Omental fat pad (tissue), 4 donors: ENCODE results near the gene CHD1. TPM values are rescaled to one million over a fixed set of nuclear protein-coding genes. Genes with fewer than 3 reads are reported as not detected.
"Not testable (repeated sequence)": the region's sequence is repeated elsewhere in the genome, so short reads cannot be mapped to it uniquely, and the experiment has no call there.

Experiments
- ATAC-seq: fragments of 150-250 bp; one replicate; pipeline ENCODE4 v1.9.1; 2016; ENCODE audit warnings: mild to moderate bottlenecking, moderate library complexity; ENCODE audit not compliant: low FRiP score
- DNase-seq: peaks from one replicate; pipeline ENCODE4 v3.0.0-alpha.2; 2019; ENCODE audit warnings: low spot score
- total RNA-seq, 4 donors: library from RNA; depleted of rRNA; stranded (reverse); fragments of >200 nt; gene quantifications; one replicate each; pipeline ENCODE4 v1.1.0, GENCODE V29; 2016
- TF ChIP-seq, protein P1 (sequence below), 3 donors: fragments of 450-650 bp; IDR thresholded peaks; one replicate each; pipeline ENCODE4 v1.5.1; 2016 to 2017; ENCODE audit warnings: antibody characterized with exemption in 3 of 3, mild to moderate bottlenecking in 3 of 3, moderate library complexity in 2 of 3

Gene CHD1
- total RNA-seq, 4 donors from 2014 or later, result 44.9 to 194 (median 96.7) TPM

DNA sequence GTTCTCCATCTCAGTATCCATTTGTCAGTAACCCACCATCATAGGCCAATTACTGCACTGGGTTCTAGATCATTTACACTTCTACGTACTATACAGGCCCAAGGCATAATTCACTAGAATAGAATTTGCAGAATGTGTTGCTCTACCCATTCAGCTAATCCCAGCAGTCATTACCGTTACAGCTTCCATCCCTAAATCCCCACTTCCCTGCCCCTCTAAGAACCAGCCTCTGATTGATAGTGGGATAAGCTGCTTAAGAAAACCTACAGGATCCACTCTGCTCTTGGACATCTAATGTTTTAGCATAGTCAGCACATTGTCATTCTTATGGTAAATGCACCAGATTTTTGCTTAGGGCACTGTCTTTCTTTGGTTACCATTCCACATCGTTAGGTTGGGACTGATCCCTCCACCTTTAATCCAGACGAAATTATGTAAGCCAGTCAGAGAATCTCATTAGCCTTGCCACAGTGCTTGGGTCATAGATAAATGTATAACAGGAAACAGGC, 39.3 kb upstream of the CHD1 start:
- ATAC-seq (no peak), DNase-seq (no peak)
- TF ChIP-seq, protein P1, sequence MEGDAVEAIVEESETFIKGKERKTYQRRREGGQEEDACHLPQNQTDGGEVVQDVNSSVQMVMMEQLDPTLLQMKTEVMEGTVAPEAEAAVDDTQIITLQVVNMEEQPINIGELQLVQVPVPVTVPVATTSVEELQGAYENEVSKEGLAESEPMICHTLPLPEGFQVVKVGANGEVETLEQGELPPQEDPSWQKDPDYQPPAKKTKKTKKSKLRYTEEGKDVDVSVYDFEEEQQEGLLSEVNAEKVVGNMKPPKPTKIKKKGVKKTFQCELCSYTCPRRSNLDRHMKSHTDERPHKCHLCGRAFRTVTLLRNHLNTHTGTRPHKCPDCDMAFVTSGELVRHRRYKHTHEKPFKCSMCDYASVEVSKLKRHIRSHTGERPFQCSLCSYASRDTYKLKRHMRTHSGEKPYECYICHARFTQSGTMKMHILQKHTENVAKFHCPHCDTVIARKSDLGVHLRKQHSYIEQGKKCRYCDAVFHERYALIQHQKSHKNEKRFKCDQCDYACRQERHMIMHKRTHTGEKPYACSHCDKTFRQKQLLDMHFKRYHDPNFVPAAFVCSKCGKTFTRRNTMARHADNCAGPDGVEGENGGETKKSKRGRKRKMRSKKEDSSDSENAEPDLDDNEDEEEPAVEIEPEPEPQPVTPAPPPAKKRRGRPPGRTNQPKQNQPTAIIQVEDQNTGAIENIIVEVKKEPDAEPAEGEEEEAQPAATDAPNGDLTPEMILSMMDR (IDR thresholded peaks at IDR 0.05), result no peak

- DNase-seq, result no peak
- TF ChIP-seq, protein P1 (IDR thresholded peaks at IDR 0.05), result no peak
- ATAC-seq, result no peak
Observed at GRCh38 chr5:98965226-98965625, 36.4 kb upstream of the CHD1 start.

GRCh38 chr5:98964621-98965020, 35.8 kb upstream of the CHD1 start:
- no peak for ATAC-seq
- DNase-seq, result no peak
- TF ChIP-seq, protein P1 (IDR thresholded peaks at IDR 0.05), result no peak

- no peak for ATAC-seq
- TF ChIP-seq, protein P1 (IDR thresholded peaks at IDR 0.05), result no peak
- DNase-seq, result no peak
Observed at GRCh38 chr5:98963019-98963418, 34.2 kb upstream of the CHD1 start.

DNA sequence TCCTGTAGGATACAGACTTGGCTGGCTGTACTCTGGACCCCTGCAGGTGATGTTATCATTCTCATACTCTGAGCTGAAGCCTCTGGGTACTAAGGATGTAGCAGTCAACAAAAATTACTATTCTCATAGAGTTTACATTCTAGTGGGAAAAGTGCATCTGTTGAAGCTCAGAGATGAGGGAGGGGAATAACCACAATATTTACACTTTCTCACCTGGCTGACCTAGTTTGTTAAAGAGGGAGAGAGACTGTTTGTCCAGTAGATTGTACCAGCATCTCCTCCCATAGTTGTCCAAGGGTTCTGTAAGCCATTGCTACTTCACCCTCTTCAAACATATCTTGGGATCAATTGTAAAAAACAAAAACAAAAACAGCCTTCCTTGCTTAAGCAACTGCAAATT, 33.8 kb upstream of the CHD1 start:
- ATAC-seq, result no peak
- TF ChIP-seq, protein P1 (IDR thresholded peaks at IDR 0.05), result no peak
- DNase-seq, result no peak

DNA sequence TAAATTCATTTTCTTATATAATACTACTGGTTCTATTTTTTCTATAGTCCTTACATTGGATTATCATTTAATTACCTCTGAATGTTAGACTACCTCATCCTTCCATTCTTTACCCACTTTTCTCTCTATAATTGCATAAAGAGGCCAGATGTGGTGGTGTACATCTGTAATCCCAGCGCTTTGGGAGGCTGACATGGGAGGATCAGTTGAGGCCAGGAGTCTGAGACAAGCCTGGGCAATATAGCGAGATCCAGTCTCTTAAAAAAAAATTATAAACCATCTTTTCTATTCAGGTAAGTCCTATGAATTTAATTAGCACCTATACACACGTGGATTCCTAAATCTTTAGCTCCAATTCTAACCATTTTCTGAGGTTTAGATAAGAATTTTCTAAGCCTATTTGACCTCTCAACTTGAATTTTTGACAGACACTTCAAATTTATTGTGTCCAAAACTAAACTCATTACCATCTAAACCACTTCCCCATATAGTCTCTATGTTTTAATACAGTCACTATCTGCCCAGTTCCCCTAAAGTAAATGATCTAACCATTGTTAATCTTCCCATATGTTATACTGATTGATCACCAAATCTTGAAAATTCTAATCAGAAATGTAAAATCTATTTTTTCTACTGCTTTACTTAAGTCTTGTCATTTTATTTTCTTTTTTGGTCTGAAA, 33.0 kb upstream of the CHD1 start:
- TF ChIP-seq, protein P1 (IDR thresholded peaks at IDR 0.05), result no peak
- no peak for DNase-seq
- ATAC-seq, result no peak

GRCh38 chr5:98957307-98957706, 28.5 kb upstream of the CHD1 start:
- ATAC-seq (no peak), DNase-seq (no peak)
- TF ChIP-seq, protein P1 (IDR thresholded peaks at IDR 0.05), result no peak

DNA sequence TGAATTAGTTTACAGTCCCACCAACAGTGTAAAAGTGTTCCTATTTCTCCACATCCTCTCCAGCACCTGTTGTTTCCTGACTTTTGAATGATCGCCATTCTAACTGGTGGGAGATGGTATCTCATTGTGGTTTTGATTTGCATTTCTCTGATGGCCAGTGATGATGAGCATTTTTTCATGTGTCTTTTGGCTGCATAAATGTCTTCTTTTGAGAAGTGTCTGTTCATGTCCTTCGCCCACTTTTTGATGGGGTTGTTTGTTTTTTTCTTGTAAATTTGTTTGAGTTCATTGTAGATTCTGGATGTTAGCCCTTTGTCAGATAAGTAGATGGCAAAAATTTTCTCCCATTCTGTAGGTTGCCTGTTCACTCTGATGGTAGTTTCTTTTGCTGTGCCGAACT, 27.1 kb upstream of the CHD1 start:
- DNase-seq, ATAC-seq: not testable (repeated sequence)

DNA sequence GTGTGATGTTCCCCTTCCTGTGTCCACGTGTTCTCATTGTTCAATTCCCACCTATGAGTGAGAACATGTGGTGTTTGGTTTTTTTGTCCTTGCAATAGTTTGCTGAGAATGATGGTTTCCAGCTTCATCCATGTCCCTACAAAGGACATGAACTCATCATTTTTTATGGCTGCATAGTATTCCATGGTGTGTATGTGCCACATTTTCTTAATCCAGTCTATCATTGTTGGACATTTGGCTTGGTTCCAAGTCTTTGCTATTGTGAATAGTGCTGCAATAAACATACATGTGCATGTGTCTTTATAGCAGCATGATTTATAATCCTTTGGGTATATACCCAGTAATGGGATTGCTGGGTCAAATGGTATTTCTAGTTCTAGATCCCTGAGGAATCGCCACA, 26.7 kb upstream of the CHD1 start:
- not testable (repeated sequence) for DNase-seq, ATAC-seq
